GM18526 (cell line): ENCODE results near the gene ME2.

ENCODE experiments used
- POLR2A ChIP-seq: IDR thresholded peaks from 3 replicates; pipeline ENCODE4 v1.6.1; 2011; ENCODE audit not compliant: insufficient read length; ENCODE audit errors: extremely low read depth

ME2 gene

DNA sequence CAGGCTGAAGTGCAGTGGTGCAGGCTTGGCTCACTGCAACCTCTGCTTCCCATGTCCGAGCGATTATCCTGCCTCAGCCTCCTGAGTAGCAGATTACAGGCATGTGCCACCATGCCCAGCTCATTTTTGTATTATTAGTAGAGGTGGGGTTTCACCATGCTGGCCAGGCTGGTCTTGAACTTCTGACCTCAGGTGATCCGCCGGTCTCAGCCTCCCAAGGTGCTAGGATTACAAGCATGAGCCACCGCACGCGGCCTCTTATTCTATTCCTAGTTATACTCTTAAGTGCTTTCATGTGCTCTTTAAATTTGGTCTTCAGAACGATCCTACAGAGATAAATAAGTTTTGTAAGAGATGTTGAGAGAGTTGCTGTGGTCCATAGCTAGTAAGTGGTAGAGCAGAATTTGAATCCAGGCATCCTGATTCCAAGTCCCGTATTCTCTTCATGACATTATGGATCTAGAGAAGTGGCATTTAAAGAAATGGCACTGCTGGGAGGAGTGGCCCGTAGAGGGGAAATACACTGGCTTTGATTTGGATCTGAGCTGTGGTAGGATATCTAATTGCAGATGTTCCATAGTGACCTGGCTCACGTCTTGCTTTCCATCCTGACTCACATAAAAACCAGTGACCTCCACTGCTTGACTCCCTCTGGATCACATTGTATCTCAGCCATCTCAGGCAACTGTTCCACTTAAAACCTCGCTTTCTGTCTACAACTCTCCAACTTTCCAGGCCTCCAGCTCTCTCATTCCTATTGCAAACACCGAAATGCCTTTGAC, 22.8 kb upstream of the ME2 start:
- no peak for TF ChIP-seq POLR2A

GRCh38 chr18:50857694-50858093, 21.2 kb upstream of the ME2 start:
- TF ChIP-seq POLR2A = no peak

GRCh38 chr18:50859793-50860555, 18.9 kb upstream of the ME2 start:
- no peak for TF ChIP-seq POLR2A

DNA sequence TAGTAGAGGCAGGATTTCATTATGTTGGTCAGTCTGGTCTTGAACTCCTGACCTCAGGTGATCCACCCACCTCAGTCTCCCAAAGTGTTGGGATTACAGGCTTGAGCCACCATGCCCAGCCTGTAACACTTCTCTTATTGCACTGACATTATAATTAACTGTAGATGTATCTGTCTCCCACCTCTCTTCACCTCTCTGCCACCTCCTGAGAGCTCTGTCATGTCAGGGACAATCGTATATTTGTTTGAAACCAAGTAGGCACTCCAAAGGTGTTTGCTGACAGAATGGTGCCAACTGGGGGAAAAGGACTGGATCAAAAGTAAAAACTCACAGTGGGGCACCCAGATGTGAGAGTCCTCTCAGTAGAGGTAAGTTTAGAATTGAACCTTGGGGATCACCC, 17.3 kb upstream of the ME2 start:
- no peak for TF ChIP-seq POLR2A

- no peak for TF ChIP-seq POLR2A
Observed at GRCh38 chr18:50862401-50862800, 16.5 kb upstream of the ME2 start.

GRCh38 chr18:50863840-50864375, 15.0 kb upstream of the ME2 start:
- TF ChIP-seq POLR2A = no peak

GRCh38 chr18:50866765-50867164, 12.2 kb upstream of the ME2 start:
- no peak for TF ChIP-seq POLR2A

DNA sequence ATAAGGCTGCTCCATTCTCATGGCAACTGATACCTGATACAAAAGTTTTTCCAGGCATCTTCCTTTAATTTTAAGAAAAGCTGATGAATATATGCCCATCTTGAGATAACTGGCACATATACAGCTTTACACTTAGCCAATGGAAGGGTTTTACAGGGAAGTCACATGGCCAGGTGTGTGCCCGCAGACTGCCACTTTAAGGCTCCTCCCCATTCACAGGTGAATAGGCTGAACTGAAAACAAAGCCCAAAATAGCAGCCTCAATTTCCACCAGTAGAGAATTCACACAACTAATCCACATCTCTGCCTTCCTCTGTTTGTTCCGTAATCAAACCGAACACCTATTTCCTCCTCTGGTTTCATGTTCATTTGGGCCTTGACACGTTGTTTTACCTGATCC, 9.8 kb upstream of the ME2 start:
- TF ChIP-seq POLR2A = no peak

DNA sequence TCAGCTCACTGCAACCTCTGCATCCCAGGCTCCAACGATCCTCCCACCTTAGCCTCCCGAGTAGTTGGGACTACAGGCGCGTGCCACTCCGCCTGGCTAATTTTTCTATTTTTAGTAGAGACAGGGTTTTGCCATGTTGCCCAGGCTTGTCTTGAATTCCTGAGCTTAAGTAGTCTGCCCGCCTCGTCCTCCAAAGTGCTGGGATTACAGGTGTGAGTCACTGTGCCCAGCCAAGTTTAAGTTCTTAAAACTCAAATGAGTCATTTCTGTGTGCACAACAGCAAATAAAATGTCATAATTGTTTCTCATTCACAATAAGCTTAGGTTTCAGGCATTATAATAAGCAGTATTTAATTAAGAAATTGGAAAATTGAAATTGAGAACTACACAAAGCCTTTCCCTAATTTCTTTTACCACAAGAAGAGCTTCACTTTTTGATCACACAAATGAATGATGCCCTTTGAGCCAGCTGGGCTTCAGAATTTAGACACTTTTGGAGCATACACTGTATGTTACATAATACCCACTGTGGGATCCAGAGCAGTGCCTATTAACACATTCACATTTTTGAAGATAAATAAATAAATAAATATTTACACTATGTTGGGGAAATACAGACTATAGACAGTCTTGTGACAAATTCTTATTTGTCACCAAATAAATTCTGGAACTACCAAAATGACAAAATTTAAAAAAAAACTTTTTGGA, 8.6 kb upstream of the ME2 start:
- no peak for TF ChIP-seq POLR2A

GRCh38 chr18:50871846-50872245, 7.1 kb upstream of the ME2 start:
- TF ChIP-seq POLR2A = no peak

- TF ChIP-seq POLR2A = no peak
Observed at GRCh38 chr18:50875966-50876536, 2.9 kb upstream of the ME2 start.

DNA sequence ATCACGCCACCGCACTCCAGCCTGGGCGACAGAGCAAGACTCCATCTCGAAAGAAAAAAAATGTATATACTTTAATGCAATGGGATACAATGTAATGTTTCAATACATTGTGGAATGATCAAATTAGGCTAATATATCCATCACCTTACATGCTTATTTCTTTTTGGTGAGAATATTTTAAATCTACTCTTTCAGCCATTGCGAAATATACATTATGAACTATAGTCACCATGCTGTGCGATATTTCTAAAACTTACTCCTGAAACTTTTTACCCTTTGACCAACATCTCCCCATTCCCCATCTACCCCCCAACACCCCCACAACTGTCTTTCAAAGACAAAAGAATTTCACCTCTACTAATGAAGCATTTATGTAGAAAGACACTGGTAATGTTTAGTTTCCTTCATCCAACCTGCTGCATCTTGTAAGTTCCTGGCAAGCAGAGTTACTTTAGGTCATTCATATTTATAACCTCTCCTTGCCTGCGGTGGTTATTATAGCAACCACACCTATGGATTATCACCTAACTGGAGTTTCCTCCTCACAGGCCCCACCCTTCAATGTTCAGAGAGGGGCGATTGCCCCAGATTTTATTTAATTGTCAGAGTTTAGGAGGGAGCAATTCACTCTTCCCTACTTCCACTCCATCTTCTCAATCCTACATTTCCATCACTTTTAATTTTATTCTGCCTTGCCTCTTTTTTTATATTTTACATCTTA, 1.2 kb upstream of the ME2 start:
- TF ChIP-seq POLR2A = no peak

DNA sequence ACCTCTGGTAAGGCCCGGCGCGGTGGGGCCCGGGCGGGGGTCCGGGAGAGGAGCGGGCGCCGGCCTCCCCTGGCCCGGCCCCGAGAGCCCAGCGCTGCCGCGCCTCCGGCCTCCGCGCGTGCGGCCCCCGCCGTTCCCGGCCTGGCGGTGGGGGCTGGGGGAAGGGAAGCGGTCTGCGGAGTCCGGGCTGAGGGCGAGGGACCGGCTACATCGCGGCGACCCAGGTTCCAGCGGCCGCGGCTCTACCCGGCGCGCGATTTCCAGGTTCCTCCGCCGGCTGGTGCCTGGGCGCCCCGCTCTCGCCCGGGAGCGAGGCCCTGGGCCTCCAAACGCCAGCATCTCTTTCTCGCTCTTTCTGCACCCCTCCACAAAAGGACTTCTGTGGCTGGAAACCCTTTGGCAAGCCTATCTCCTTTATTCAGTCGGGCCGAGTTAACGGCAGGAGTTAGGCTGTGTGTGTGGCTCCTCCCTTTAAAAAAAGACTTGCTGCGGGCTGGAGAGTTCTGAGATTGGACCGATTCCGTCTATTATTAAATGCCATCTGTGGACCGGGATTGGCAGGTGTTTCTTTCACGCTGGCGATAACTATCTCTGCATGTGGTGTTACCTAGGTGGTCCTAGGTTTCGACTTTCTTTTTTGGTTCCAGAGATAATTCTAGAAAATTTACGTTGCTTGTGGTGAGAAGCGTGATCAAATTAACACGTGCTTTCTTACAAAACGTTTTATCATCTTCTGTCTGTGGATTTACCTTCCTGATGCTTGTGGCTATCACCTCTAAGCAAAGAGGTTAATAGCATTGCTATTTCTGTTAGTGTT, 592 bp downstream of the ME2 start:
- no peak for TF ChIP-seq POLR2A

DNA sequence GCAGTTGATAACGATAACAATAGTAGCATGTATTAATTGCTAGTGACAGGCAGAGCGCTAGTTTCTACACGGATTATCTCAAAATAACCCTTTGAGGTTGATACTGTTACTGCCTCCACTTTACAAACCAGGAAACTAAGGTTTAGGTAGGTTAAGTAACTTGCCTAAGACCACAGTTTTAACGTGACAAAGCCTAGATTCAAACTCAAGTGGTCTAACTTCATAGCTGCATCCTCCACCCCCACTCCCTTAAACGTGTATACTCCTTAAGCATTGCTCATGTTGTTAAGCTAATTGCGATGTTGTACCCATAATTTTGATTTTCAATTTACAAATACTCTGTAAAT, 1.2 kb downstream of the ME2 start:
- TF ChIP-seq POLR2A = no peak
